H9 (cell line): ENCODE measurements around the gene LRRFIP1. TPM values are rescaled to one million over a fixed set of nuclear protein-coding genes. Genes with fewer than 3 reads are reported as not detected.

ENCODE experiments used
- DNase-seq: peaks from one replicate; pipeline ENCODE4 v3.0.0-alpha.2; 2017
- H2AFZ ChIP-seq: one replicate; pipeline ENCODE4 v1.6.1; 2013; ENCODE audit warnings: mild to moderate bottlenecking, low read length, control low read depth, moderate library complexity
- H2AK5ac ChIP-seq: 2 replicates; pipeline ENCODE4 v1.6.1; 2013; ENCODE audit warnings: low read length, control low read depth, mixed read lengths; ENCODE audit not compliant: insufficient read length
- H2BK120ac ChIP-seq: one replicate; pipeline ENCODE4 v1.6.1; 2013; ENCODE audit warnings: low read depth, mild to moderate bottlenecking, low read length, control low read depth, inconsistent platforms; ENCODE audit not compliant: poor library complexity, severe bottlenecking
- H2BK12ac ChIP-seq: 2 replicates; pipeline ENCODE4 v1.6.1; 2013; ENCODE audit warnings: low read length, control low read depth, mixed read lengths, low read depth; ENCODE audit not compliant: insufficient read length
- H2BK15ac ChIP-seq: 2 replicates; pipeline ENCODE4 v1.6.1; 2013; ENCODE audit warnings: low read depth, low read length, control low read depth
- H2BK20ac ChIP-seq: one replicate; pipeline ENCODE4 v1.6.1; 2013; ENCODE audit warnings: low read depth, mild to moderate bottlenecking, low read length, control low read depth, inconsistent platforms; ENCODE audit not compliant: poor library complexity, severe bottlenecking
- H2BK5ac ChIP-seq: 2 replicates; pipeline ENCODE4 v1.6.1; 2013; ENCODE audit warnings: low read length, control low read depth, mixed read lengths; ENCODE audit not compliant: insufficient read length
- H3K14ac ChIP-seq: 2 replicates; pipeline ENCODE4 v1.6.1; 2013; ENCODE audit warnings: low read length, control low read depth; ENCODE audit not compliant: insufficient read depth
- H3K18ac ChIP-seq: 2 replicates; pipeline ENCODE4 v1.6.1; 2013; ENCODE audit warnings: low read depth, mild to moderate bottlenecking, mixed read lengths, low read length, control low read depth; ENCODE audit not compliant: insufficient read length
- H3K23ac ChIP-seq: 2 replicates; pipeline ENCODE4 v1.6.1; 2013; ENCODE audit warnings: low read length, control low read depth, mixed read lengths, low read depth; ENCODE audit not compliant: insufficient read length
- H3K23me2 ChIP-seq: 2 replicates; pipeline ENCODE4 v1.6.1; 2013; ENCODE audit warnings: low read depth, mild to moderate bottlenecking, mixed read lengths, low read length, control low read depth; ENCODE audit not compliant: insufficient read length, poor library complexity, severe bottlenecking
- H3K27ac ChIP-seq: 2 replicates; pipeline ENCODE4 v1.5.1; 2013; ENCODE audit warnings: low read length, control low read depth, mixed read lengths, low read depth; ENCODE audit not compliant: insufficient read length
- H3K27me3 ChIP-seq: 2 replicates; pipeline ENCODE4 v1.6.1; 2013; ENCODE audit warnings: low read length, control low read depth, inconsistent platforms; ENCODE audit not compliant: insufficient read depth
- H3K4ac ChIP-seq: 2 replicates; pipeline ENCODE4 v1.6.1; 2013; ENCODE audit warnings: low read depth, mild to moderate bottlenecking, control low read depth, inconsistent platforms, low read length, moderate library complexity
- H3K4me1 ChIP-seq: 2 replicates; pipeline ENCODE4 v1.6.1; 2013; ENCODE audit warnings: low read length, control low read depth, inconsistent platforms; ENCODE audit not compliant: insufficient read depth
- H3K4me2 ChIP-seq: 2 replicates; pipeline ENCODE4 v1.6.1; 2013; ENCODE audit warnings: low read length, control low read depth, mixed read lengths; ENCODE audit not compliant: insufficient read length, insufficient read depth
- H3K56ac ChIP-seq: 2 replicates; pipeline ENCODE4 v1.6.1; 2013; ENCODE audit warnings: low read depth, mild to moderate bottlenecking, mixed read lengths, low read length, control low read depth; ENCODE audit not compliant: insufficient read length
- H3K79me1 ChIP-seq: 2 replicates; pipeline ENCODE4 v1.6.1; 2013; ENCODE audit warnings: low read depth, mild to moderate bottlenecking, moderate library complexity, low read length, control low read depth, inconsistent platforms; ENCODE audit not compliant: insufficient read depth, poor library complexity, severe bottlenecking
- H3K79me2 ChIP-seq: 2 replicates; pipeline ENCODE4 v1.6.1; 2013; ENCODE audit warnings: low read length, control low read depth, inconsistent platforms; ENCODE audit not compliant: insufficient read depth
- H3K9ac ChIP-seq: 2 replicates; pipeline ENCODE4 v1.6.1; 2013; ENCODE audit warnings: low read length, control low read depth, mixed read lengths; ENCODE audit not compliant: insufficient read length; ENCODE audit errors: extremely low read depth
- H3K9me3 ChIP-seq: one replicate; pipeline ENCODE4 v1.6.1; 2013; ENCODE audit warnings: low read depth, low read length, inconsistent platforms; ENCODE audit not compliant: control insufficient read depth
- H3T11ph ChIP-seq: one replicate; pipeline ENCODE4 v1.6.1; 2013; ENCODE audit warnings: mild to moderate bottlenecking, low read length, control low read depth, inconsistent platforms
- H4K20me1 ChIP-seq: one replicate; pipeline ENCODE4 v1.6.1; 2013; ENCODE audit not compliant: control insufficient read depth, insufficient read length, insufficient read depth
- H4K5ac ChIP-seq: 2 replicates; pipeline ENCODE4 v1.6.1; 2013; ENCODE audit warnings: low read depth, mild to moderate bottlenecking, mixed read lengths, low read length, control low read depth; ENCODE audit not compliant: insufficient read length
- H4K8ac ChIP-seq: replicated peaks from 2 replicates; pipeline ENCODE4 v1.6.1; 2013; ENCODE audit warnings: low read length, control low read depth, mixed read lengths, low read depth; ENCODE audit not compliant: insufficient read length
- H4K91ac ChIP-seq: 2 replicates; pipeline ENCODE4 v1.6.1; 2013; ENCODE audit warnings: low read depth, mild to moderate bottlenecking, moderate library complexity, mixed read lengths, low read length, control low read depth; ENCODE audit not compliant: insufficient read length
- H3K27ac Mint-ChIP-seq, 3 experiments: 2 replicates in 2 of 3; 3 replicates in 1 of 3; pipeline ENCODE4 v1.8.0; 2020 to 2021; ENCODE audit warnings: mixed read lengths in 3 of 3, mild to moderate bottlenecking in 1 of 3, moderate library complexity in 1 of 3
- H3K27me3 Mint-ChIP-seq: 2 replicates; pipeline ENCODE4 v1.8.0; 2021; ENCODE audit warnings: low read depth, mild to moderate bottlenecking, moderate library complexity, mixed read lengths
- H3K36me3 Mint-ChIP-seq, 3 experiments: 2 replicates in 2 of 3; 3 replicates in 1 of 3; pipeline ENCODE4 v1.8.0; 2020 to 2021; ENCODE audit warnings: low read depth in 3 of 3, mixed read lengths in 3 of 3; ENCODE audit not compliant: insufficient read depth in 1 of 3
- H3K4me1 Mint-ChIP-seq, 2 experiments: 2 replicates each; pipeline ENCODE4 v1.8.0; 2020; ENCODE audit warnings: mixed read lengths in 2 of 2
- H3K4me3 Mint-ChIP-seq, 2 experiments: 2 replicates in 1 of 2; 3 replicates in 1 of 2; pipeline ENCODE4 v1.8.0; 2020 to 2021; ENCODE audit warnings: mild to moderate bottlenecking in 2 of 2, mixed read lengths in 2 of 2, moderate library complexity in 1 of 2
- H3K9me3 Mint-ChIP-seq, 2 experiments: 2 replicates in 1 of 2; 3 replicates in 1 of 2; pipeline ENCODE4 v1.8.0; 2020; ENCODE audit warnings: mild to moderate bottlenecking in 2 of 2, mixed read lengths in 2 of 2, moderate library complexity in 1 of 2
- WGBS: extraction: QIAGEN DNeasy Blood & Tissue Kit; methylation state at CpG from one replicate; pipeline ENCODE4 v1.1.7; 2013; ENCODE audit warnings: missing lambda C conversion rate, low lambda C conversion rate, mixed read lengths; ENCODE audit not compliant: insufficient read length; ENCODE audit errors: extremely low coverage; 5-methylcytosine and 5-hydroxymethylcytosine counted together
- total RNA-seq: library from RNA; stranded (reverse); gene quantifications from 2 replicates; pipeline ENCODE4 v1.2.1, GENCODE V29; 2021
- TF ChIP-seq, protein P1 (sequence below): fragments of 200-600 bp; sonication (generic); conservative IDR thresholded peaks from 3 replicates; pipeline ENCODE4 v1.8.0; 2021; ENCODE audit warnings: antibody characterized with exemption, mild to moderate bottlenecking

LRRFIP1 gene
- total RNA-seq, 1 experiment from 2014 or later: 38.5 TPM

DNA sequence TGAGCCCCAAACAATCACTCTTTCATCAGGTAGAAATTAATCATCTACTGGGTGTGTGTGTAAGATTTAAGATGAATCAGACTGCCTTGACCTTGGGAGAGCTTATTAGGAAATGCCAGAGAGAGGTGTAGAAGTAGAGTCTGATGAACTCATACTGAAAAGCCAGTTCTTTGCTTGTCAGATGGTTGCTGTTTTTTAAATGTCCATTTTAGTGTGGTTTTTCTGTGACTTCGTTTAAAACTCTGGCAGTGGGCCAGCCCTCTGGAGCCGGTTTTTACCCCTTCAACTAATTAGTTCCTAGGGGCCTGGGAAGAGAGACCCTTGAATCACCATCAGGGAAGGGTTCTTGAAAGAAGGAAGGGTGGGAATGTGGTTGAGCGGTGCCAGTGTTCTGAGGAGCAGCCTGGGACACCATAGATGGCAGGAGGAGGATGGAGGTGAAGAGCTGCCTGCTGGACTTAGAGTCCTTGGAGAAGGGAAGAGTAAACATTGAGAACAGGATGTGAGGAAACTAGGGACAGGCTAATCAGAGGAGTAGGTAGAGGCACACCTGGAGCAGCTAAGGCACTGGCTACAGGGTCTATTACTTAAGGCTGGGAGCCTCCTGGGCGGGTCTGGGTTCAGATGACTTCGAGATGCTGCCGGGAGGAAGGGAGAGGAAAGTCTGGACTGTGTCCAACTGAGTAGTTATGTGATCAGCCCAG is 66.1 kb downstream of the LRRFIP1 start:
- DNase-seq: no peak

More for the DNA sequence above, 66.1 kb downstream of the LRRFIP1 start:
- no CpG with 5 or more reads among the region's 6 CpGs for WGBS
- Histone ChIP-seq H2AFZ (no peak overlapping the region), H3K4me1 (peaks cover 15% of the 10 kb centered on the region; the same call in 1 of the 2 replicates), H2BK15ac (no peak overlapping the region), H4K91ac (no peak overlapping the region), H4K20me1 (peaks cover 2% of the 10 kb centered on the region), H3K4me2 (peak overlapping the region; percentile 79), H3K14ac (no peak overlapping the region), H3K27ac (no peak overlapping the region), H2BK120ac (no peak overlapping the region), H2BK20ac (no peak overlapping the region), H3K18ac (no peak overlapping the region), H3T11ph (no peak overlapping the region), H3K23me2 (peaks cover 14% of the 10 kb centered on the region), H3K56ac (no peak overlapping the region), H2BK12ac (no peak overlapping the region), H3K9ac (peak overlapping the region; percentile 12), H3K9me3 (no peaks in the 10 kb centered on the region), H2BK5ac (no peak overlapping the region), H3K4ac (no peak overlapping the region), H4K8ac (no peak overlapping the region), H3K79me2 (peaks cover 35% of the 10 kb centered on the region; the same call in 1 of the 2 replicates), H4K5ac (no peak overlapping the region), H3K79me1 (peaks cover 9% of the 10 kb centered on the region), H2AK5ac (no peak overlapping the region), H3K27me3 (no peaks in the 10 kb centered on the region), H3K23ac (no peak overlapping the region)
- Mint-ChIP-seq H3K9me3 (no peaks in the 10 kb centered on the region; a peak in 1 of 5 replicates), H3K27me3 (peaks cover 25% of the 10 kb centered on the region), H3K4me3 (peak overlapping the region; percentile 75), H3K4me1 (peaks cover 36 to 39% of the 10 kb centered on the region in 2 experiments), H3K27ac (no peak overlapping the region), H3K36me3 (no peaks in the 10 kb centered on the region; a peak in 1 of 7 replicates)
- TF ChIP-seq, protein P1, sequence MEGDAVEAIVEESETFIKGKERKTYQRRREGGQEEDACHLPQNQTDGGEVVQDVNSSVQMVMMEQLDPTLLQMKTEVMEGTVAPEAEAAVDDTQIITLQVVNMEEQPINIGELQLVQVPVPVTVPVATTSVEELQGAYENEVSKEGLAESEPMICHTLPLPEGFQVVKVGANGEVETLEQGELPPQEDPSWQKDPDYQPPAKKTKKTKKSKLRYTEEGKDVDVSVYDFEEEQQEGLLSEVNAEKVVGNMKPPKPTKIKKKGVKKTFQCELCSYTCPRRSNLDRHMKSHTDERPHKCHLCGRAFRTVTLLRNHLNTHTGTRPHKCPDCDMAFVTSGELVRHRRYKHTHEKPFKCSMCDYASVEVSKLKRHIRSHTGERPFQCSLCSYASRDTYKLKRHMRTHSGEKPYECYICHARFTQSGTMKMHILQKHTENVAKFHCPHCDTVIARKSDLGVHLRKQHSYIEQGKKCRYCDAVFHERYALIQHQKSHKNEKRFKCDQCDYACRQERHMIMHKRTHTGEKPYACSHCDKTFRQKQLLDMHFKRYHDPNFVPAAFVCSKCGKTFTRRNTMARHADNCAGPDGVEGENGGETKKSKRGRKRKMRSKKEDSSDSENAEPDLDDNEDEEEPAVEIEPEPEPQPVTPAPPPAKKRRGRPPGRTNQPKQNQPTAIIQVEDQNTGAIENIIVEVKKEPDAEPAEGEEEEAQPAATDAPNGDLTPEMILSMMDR: no peak
